AG08395 (cell line): ENCODE results near the gene YY1.

Experiments
- DNase-seq: peaks from one replicate; pipeline ENCODE4 v3.0.0; 2012; ENCODE audit warnings: mixed read lengths, low spot score

Gene YY1

DNA sequence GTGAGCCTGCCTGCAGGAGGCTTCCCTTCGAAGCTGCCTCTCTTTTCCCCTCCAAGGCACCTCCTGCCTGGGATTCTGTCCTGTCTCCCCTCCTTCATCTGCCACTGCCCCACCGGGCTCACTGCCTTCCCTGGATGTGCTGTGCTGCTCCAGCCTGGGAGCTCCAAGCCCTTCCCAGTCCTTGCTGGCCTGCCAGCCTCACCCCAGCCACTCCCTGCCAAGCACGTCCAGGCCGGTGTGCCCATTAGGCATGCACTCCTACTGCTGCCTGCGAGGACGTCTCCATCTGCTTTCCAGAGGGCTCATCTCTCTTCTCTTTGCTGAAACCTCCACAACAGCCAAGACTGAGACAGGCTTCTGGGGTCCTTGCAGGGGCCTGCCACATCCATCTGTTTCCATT, 75.8 kb downstream of the YY1 start:
- DNase-seq: no peak

DNA sequence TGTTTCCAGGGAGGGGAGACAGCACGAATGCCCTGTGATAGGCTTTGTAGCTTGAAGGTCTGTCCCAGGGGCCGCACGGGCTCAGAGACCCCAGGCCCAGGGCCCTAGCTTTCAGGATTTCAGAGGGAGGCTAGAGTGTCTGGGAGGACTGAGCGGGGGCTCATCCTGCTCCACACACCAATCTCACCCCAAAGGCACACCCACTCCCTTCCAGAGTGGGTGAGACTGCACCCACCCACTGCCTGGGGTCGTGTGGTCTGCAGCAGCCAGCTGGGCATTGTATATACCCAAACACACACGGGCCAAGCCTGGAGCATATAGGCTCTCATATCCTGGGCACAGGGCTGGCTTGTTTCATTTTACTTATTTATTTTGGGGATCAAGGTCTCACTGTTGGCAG, 78.4 kb downstream of the YY1 start:
- no peak for DNase-seq

GRCh38 chr14:100317912-100318808, 79.2 kb downstream of the YY1 start:
- peak; percentile 82 for DNase-seq

DNA sequence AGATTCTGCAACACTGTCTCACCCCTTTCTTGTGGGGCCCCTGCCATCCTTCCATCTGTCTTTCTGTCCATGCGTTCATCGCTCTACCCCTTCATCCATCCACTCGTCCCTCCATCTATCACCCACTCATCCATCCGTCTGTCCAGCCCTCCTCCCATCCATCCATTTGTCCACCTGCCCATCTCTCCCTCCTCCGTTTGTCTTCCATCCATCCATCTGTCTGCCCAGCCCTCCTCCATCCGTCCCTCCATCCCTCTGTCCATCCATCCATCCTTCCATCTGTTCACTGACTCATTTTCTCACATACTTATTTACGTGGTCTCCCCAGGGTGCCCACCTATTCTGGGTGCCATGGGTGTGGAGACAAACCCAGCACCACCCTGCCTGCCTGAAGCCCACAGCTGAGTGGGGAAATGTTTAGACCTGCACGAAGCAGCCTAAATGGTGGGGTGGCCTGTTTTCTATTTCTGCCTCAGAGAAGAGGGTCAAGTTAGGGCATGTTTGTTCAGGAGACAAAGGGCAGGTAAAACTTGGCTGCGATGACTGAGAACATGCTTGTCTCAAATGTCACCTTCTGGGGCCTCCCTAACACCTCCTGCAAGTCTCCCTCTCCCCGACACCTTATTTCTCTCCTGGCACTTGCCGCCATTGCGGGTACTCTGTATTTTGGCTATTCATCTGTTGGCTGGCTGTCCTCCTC, 81.4 kb downstream of the YY1 start:
- no peak for DNase-seq

GRCh38 chr14:100321473-100322137, 82.7 kb downstream of the YY1 start:
- DNase-seq: no peak

GRCh38 chr14:100322138-100322957, 83.4 kb downstream of the YY1 start:
- DNase-seq: no peak

DNA sequence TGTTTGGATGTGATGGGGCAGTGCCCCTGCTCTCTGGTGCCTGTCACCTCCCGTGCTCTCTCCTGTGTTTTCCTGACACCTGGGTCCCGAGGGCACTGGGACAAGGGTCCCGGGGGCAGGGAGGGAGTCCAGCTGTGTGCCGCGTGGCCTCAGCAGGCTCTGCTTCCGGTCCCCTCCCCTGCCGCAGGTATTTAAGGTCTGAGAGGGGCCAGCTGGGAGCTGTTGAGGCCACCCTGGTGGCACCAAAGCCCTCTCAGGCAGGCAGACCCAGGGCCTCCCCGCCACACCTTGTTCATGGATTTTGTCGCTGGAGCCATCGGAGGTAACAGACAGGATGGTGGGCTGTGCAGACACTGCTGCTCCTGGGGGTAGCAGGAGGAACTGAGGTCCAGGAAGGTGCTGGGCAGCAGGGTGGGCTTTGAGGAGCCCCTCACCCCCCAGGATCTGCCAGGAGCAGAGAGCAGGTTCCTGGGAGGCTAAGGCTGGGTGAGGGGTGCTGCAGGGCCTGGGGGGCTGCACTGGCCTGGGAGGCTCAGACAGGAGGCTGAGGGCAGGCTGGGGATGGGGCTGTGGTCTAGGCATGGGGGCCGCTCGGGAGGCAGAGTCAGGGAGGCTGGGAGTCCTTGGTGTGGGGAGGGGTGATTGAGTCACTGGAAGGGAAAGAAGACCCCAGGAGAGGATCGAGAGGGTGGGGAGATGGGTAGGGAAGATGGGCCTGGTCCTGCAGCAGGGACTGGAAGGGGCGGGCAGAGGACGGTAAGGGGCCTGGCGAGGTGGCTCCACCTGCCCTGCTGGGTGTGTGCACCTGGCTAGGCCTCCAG, 84.4 kb downstream of the YY1 start, which contains the start of gene SLC25A47:
Gene SLC25A47, plus strand, starts transcription at position 219 of the 821 bp plus-strand sequence. Its CDS starts 76 bp downstream, at position 295.
- no peak for DNase-seq

- DNase-seq: no peak
These were observed 85.0 kb downstream of the YY1 start for GRCh38 chr14:100323942-100324307.

DNA sequence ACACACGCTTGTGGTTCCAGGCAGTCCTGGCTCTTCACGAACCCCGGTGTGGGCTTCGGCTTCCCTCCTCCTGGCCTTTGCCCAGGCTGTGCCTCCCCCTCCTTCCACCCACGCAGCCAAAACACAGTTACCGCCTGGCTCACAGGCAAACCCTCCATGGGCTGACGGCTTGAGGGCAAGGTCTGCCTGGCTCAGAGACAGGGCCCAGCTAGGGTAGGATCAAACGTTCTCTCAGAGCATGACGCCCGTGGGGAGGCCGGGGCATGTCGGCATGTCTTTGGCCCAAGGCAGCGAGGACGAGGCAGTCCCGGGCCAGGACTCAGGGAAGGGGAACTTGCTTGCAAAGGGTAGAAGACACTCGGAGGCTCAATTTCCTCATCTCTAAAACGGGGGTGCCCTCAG, 86.3 kb downstream of the YY1 start:
- DNase-seq: no peak

- no peak for DNase-seq
These were observed 87.0 kb downstream of the YY1 start for GRCh38 chr14:100325958-100326357.

- DNase-seq: no peak
These were observed 88.2 kb downstream of the YY1 start for GRCh38 chr14:100327128-100327527.

- DNase-seq: no peak
These were observed 89.7 kb downstream of the YY1 start for GRCh38 chr14:100328495-100329163.

DNA sequence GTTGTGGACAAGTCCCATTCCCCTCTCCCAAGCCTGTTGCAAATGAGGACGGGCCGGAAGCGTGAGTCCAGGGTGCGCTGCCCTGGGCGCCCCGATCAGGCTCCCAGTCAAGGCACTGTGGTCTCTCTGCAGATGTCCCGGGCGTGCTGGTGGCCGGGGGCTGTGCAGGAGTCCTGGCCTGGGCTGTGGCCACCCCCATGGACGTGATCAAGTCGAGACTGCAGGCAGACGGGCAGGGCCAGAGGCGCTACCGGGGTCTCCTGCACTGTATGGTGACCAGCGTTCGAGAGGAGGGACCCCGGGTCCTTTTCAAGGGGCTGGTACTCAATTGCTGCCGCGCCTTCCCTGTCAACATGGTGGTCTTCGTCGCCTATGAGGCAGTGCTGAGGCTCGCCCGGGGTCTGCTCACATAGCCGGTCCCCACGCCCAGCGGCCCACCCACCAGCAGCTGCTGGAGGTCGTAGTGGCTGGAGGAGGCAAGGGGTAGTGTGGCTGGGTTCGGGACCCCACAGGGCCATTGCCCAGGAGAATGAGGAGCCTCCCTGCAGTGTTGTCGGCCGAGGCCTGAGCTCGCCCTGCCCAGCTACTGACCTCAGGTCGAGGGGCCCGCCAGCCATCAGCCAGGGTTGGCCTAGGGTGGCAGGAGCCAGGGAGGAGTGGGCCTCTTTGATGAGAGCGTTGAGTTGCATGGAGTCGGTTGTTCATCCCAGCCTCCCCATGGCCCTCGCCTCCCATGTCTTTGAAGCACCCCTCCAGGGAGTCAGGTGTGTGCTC, 90.5 kb downstream of the YY1 start:
- no peak for DNase-seq

DNA sequence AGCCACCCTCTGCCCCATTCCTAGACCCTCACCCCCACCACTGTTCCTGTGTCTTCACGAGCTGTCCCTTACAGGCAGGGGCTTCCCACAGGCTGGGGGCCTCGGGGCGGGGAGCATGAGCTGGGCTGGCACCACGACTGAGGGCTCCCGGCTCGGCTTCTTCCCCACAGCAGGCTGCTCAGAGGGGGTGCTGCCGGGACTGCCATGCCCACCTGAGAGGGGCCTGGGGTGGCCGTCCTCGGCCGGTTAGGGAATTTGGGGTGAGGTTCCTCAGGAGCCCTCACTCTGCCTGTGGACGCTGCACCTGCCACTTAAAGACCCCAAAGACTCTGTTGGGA, 91.0 kb downstream of the YY1 start:
- DNase-seq: no peak

DNA sequence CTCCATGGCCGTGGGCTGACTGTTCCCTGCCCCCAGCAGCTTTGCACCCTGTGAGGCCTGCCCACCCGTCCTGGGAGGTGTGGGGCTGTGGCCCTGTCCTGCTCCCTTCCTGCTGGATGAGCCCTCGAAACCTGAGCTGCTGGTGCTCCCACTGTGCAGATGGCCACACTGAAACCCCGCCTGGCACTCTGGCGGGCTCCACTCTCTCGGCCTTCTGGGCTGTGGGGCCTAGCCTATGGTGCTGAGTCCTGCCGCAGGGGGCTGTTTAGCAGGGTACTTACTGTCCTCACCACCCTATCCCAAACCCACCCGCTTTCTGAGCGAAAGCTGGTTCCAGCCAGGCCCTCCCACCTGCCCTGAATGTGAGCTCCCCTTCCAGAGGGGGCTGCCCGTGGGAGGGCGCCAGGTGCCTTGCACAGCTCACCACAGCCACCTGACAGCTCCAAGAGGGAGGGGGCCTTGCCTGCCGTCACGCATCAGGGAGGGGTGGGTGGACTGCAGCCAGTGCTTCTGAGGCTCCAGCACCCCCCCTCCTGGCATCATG, 91.5 kb downstream of the YY1 start:
- DNase-seq: no peak

DNA sequence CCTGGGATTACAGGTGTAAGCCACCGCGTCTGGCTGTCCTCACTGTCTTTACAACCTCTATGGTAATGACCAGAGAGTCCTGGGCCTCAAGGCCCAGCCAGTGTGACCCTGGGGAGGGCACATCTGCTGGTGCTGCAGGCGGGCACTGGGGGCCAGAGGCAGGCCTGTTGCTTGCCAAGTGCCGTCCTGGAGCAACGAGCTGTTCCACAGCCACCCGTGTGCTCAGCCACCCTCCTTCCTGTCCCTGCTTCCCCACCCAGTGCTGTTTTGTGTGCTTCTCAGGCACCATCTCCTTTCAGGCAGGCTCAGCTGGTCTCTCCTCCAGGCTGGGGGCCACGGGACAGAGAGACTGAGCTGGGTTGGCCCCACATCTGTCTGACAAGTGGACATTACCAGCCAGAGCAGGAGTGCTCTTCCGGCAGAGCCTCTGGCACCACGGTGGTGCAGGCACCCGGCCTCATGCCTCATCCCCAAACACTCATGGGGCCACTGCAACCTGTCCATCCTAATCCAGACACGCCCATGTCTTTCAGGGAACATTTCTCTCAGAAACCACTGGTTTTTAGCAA, 93.2 kb downstream of the YY1 start:
- no peak for DNase-seq
